HG02798 (cell line): ENCODE results near the gene WSB2.
"Not testable (repeated sequence)": the region's sequence is repeated elsewhere in the genome, so short reads cannot be mapped to it uniquely, and the experiment has no call there.

Experiments
- ATAC-seq: cut with Tn5 transposase; IDR thresholded peaks from one replicate; pipeline ENCODE4 v1.9.1; 2021; ENCODE audit warnings: mild to moderate bottlenecking; ENCODE audit not compliant: unreplicated experiment, poor library complexity

Gene WSB2

GRCh38 chr12:118061011-118061872 is at the start of gene WSB2:
TSS of gene WSB2 (minus strand) at chr12:118061179. CDS start at chr12:118061048, 131 bp downstream.
- ATAC-seq = peak; percentile 56

- no peak for ATAC-seq
Measured at GRCh38 chr12:118109088-118109487, 48.1 kb upstream of the WSB2 start.

GRCh38 chr12:118107694-118108093 is 46.7 kb upstream of the WSB2 start:
- no peak for ATAC-seq

- ATAC-seq = no peak
Measured at GRCh38 chr12:118107011-118107410, 46.0 kb upstream of the WSB2 start.

GRCh38 chr12:118103601-118104382 is 42.8 kb upstream of the WSB2 start, which contains the start of gene VSIG10:
TSS of gene VSIG10 (minus strand) at chr12:118104011. CDS start at chr12:118103671, 340 bp downstream.
- ATAC-seq = peak; percentile 46

GRCh38 chr12:118103201-118103600 is 42.2 kb upstream of the WSB2 start:
- no peak for ATAC-seq

DNA sequence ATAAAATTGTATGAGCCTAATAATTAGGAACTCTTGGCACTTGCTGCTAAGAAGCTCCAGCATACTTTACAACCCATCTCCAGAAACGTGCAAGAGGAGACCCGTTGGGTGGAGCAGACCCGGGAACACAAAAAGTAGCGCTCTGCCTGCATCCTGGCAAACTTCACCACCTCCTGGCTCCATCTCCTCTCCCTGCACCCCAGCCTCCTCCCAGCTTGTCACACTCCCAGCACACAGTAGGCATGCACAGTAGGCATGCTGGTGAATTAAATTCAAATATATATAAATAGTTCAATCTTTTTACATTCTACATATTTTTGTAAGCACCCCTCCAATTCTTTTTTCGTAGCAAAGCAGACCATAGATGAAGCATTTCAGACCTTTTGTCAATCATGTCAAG is 41.6 kb upstream of the WSB2 start:
- no peak for ATAC-seq

GRCh38 chr12:118102070-118102469 is 41.1 kb upstream of the WSB2 start:
- no peak for ATAC-seq

GRCh38 chr12:118101051-118101450 is 40.1 kb upstream of the WSB2 start:
- no peak for ATAC-seq

DNA sequence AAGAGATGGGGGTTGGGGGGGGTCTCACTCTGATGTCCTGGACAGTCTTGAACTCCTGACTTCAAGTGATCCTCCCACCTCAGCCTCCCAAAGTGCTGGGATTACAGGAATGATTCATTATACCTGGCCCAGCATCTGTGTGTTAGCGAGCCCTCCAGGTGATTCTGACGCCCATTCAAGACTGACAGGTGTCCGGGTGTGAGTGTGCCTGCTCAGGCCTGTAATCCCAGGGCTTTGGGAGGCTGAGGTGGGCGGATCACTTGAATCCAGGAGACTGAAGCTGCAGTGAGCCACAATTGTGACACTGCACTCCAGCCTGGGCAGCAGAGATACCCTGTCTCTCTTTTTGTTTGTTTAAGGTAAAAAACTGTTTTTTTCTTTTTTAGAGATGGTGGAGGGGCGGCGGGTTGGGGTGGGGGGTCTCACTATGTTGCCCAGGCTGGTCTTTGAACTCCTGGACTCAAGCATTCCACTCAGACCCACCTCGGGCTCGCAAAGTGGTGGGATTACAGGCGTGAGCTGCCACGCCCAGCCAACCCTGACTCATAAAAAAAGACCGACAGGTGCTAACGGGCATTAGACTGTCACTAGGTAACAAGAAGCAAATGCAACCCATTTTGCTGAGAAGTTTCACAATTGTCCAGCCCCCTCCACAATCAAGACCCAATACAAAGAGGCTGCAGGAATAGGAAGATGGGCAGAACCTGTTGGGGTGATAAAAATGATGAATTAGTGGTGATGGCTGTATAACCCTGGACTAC is 38.1 kb upstream of the WSB2 start:
- ATAC-seq = no peak

DNA sequence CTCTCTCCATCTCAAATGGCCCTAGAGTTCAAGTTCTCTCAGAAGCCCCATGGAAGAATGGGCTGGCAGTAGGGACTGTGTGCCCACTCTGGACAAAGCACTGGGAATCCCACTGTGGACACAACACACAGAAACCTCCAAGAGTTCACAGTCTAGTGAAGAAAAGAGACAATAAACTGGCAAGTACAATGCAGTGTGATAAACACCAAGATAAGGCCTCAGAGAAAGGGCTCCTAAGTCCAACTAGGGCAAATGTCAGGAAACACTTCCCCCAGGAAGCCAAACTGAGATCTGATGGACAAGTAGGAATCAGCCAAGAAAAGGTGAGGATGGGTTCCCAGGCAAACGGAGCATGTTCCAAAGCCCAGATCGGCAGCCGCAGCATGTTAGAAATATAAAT is 37.4 kb upstream of the WSB2 start:
- ATAC-seq = no peak

DNA sequence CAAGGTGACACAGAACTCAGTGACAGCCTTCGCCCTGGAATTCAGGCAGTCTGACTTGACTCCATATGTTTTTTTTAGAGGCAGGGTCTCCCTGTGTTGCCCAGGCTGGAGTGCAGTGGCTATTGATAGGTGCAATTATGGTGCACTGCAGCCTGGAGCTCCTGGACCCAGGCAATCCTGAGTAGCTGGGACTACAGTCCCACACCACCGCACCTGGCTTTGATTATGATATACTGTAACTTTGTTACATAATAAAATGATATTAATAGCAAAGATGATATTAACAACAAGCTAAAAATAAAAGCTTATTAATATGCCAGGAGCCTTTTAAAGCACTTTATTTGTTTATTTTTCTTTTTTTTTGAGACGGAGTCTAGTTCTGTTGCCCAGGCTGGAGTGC is 33.1 kb upstream of the WSB2 start:
- no peak for ATAC-seq

DNA sequence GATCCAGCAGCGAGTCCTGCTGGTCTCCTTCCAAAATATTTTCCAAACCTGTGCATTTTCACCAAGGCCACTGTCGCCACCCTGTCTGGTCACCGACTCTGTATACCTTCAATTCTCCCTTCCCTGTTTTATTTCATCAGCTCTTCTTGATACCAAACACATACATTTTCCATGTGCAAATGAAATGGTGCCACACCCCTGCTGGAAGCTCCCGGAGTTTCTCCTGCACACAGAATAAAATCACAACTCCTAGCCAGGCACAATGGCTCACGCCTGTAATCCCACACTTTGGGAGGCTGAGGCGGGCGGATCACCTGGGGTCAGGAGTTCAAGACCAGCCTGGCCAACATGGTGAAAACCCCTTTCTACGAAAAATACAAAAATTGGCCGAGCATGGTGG is 28.8 kb upstream of the WSB2 start:
- ATAC-seq = no peak

- ATAC-seq = no peak
Measured at GRCh38 chr12:118082161-118082560, 21.2 kb upstream of the WSB2 start.

DNA sequence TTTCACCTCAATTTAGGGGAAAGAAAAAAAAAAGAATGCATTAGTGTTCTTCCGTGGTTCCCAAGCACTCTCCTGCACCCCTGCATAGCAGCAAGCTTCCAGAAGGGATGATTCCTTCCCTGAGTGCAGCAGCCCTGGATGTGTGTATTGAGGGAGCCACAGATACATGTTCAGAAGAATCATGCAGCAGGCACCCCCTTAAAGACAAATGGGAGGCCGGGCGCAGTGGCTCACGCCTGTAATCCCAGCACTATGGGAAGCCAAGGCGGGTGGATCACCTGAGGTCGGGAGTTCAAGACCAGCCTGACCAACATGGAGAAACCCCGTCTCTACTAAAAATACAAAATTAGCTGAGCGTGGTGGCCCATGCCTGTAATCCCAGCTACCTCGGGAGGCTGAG is 20.5 kb upstream of the WSB2 start:
- ATAC-seq = not testable (repeated sequence)

DNA sequence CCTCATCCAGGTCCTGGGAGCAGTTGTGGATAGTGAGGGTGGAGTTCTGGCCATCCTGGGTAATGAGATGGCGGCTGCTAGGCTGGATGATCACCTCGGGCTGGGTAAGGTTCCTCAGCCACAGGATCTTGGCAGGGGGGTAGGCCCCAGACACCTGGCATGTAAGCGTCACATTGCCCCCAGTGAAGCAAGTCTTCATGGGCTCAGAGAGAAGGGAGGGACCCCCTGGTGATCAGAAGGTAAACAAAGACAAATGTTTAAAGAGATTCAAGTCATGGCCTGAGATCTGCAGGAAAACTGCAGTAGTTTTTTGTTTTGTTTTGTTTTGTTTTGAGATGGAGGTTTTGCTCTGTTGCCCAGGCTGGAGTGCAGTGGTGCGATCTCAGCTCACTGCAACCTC is 12.8 kb upstream of the WSB2 start:
- ATAC-seq = no peak

GRCh38 chr12:118070650-118071049 is 9.7 kb upstream of the WSB2 start:
- no peak for ATAC-seq

- ATAC-seq = no peak
Measured at GRCh38 chr12:118068445-118068844, 7.5 kb upstream of the WSB2 start.

- no peak for ATAC-seq
Measured at GRCh38 chr12:118065380-118065779, 4.4 kb upstream of the WSB2 start.

- ATAC-seq = peak; percentile 41
Measured at GRCh38 chr12:118064608-118065007, 3.6 kb upstream of the WSB2 start.
